Globus pallidus (tissue), 1 donor: ENCODE measurements around the gene TPO.
A peak's percentile ranks its signal among the peaks of the same experiment; 100 is the strongest.

Experiments
- DNase-seq: peaks from one replicate; pipeline ENCODE4 v3.0.0-alpha.2; 2015; ENCODE audit warnings: low spot score

TPO gene

DNA sequence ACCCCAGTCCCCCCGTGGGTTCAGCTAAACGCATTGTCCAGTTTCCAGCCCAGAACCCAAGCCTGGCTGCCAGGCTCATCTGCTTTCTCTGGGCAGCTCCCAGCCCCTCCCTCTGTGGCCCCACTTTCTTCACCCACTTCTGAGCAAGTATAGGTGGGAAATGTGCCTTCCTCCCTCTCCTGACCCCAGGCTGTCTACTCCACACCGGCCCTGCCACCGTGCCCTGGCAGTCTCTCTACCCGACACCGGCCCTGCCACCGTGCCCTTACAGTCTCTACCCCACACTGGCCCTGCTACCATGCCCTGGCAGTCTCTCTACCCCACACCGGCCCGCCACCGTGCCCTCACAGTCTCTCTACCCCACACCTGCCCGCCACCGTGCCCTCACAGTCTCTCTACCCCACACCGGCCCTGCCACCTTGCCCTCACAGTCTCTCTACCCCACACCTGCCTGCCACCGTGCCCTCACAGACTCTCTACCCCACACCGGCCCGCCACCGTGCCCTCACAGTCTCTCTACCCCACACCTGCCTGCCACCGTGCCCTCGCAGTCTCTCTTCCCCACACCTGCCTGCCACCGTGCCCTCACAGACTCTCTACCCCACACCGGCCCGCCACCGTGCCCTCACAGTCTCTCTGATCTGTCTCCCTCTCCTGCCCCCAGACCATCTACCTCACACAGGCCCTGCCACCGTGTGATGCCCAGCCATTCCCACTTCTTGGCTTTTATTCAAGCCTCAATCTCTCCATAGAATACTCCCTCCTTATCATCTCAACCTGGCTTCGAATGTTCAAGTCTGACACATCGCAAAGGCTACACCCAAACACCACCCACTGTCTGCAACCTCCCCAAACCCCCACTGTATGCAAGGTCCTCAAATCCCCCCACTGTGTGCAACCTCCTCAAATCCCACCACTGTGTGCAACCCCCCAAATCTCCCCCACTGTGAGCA is 108.9 kb downstream of the TPO start:
- no peak for DNase-seq

DNA sequence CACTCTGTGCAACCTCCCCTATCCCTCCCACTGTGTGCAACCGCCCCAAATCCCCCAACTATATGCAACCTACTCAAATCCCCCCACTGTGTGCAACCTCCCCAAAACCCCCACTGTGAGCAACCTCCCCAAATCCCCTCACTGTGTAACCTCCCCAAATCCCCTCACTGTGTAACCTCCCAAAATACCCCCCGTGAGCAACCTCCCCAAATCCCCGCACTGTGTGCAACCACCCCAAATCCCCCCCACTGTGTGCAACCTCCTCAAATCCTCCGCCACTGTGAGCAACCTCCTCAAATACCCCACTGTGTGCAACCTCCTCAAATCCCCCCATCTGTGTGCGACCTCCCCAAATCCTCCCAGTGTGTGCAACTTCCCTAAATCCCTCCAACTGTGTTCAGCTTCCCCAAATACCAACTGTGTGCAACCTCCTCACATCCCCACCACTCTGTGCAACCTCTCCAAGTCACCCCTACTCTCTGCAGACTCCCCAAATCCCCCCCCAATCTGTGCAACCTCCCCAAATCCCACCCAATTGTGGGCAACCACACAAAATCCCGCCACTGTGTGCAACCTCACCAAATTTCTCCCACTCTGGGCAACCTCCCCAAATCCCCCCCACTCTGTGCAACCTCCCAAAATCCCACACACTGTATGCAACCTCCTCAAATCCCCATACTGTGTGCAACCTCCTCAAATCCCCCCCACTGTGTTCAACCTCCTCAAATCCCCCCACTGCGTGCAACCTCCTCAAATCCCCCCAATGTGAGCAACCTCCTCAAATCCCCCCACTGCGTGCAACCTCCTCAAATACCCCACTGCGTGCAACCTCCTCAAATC is 114.1 kb downstream of the TPO start:
- no peak for DNase-seq

DNA sequence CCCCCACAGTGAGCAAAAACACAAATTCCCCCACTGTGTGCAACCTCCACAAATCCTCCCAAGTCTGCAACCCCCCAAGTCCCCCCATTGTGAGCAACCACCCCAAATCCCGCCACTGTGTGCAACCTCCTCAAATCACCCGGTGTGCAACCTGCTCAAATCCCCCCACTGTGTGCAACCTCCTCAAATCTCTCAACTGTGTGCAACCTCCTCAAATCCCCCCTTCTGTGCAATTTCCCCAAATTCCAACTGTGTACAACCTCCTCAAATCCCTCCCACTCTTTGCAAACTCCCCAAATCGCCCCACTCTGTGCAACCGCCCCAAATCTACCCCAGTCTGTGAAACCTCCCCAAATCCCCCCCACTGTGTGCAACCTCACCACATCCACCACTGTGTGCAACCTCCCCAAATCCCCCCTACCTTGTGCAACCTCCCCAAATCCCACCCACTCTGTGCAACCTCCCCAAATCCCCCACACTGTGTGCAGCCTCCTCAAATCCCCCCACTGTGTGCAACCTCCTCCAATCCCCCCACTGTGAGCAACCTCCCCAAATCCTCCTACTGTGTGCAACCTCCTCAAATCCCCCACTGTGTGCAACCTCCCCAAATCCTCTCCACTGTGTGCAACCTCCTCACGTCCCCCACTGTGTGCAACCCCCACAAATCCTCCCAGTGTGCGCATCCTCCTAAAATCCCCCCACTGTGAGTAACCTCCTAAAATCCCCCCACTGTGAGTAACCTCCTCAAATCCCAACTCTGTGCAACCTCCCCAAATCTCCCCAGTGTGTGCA is 115.2 kb downstream of the TPO start:
- no peak for DNase-seq

DNA sequence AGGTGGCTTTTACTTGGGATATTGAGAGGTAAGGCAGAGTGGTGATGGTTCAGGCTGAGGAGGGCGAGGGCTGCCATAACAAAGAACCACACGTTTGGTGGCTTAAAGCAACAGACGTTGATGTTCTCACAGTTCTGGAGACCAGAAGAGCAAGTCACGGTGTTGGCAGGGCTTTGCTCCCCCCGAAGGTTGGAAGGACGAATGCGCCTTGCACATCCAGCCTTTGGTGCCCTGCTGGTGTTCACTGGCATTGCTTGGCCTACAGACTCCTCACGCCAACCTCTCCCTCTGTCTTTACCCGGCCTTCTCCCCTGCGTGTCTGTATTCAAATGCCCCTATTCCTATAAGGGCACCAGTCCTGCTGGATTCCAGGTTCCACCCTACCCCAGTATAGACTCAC is 125.4 kb downstream of the TPO start:
- DNase-seq: no peak

DNA sequence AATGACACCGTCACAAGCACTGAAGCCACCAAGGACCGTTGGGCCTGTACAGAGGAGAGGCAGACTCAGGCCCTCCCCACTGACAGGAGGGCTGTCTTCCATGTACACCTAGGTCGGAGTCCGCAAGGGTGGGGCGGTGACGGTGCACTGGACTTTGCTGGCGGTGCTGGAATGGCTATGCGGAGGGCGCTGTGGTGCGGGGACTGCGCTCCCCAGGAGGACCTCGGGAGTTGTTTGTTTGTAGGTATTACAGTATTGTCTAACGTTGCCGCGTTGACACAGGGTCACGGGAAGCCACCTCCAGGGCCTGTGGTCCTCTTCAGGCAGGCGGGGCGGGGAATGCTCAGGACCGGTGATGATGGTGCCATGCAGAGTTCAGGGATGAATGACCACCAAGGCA is 126.2 kb downstream of the TPO start:
- DNase-seq: no peak

DNA sequence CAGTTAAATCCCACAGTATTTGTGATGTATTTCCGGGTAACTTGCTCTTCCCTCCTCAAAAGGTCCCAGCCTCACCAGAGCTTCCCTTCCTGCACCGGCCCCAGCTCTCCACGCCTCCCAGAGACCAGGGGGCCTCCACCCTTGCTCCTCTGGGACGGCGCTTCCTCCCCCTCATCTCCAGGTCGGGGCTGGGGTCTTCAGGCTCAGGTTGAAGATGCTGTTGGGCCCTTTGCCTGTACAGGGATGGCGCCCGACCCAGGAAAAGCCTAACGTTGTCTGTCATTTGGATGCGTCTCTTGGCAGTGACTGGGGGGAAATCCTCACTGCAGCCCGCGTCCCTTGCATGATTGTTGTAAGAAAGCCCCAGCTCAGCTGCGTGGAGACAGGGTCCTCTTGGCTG is 126.7 kb downstream of the TPO start:
- no peak for DNase-seq

DNA sequence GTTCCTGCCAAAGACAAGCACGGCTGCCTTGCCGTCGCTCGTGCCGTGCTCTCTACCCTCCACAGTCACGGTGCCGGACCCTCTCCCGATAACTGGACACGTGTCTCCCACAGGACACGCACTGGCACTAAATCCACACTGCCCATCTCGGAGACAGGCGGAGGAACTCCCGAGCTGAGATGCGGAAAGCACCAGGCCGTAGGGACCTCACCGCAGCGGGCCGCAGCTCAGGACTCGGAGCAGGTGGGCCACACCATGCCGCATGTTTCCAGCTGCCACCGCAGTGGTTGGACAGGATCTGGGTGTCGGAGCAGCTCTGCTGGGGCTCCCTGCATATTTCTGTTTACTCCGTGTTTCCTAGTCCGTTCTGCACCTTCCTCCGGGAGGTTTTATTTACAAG is 127.2 kb downstream of the TPO start:
- DNase-seq: no peak

DNA sequence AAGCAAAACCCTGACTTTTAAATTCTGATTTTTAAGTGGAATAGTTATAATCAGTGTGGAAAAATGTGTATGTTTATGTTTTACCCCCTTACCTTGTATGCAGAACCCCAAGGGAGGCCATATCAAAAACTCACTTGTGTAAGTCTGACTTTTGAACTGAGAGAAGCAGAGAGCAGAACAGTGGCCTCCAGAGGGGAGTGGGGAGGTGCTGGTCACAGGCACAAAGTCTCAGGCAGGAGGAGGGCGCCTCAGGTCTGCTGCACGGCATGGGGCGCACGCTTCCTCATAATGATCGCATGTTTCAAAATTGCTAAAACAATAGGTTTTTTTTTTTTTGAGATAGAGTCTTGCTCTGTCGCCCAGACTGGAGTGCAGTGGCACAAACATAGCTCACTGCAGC is 127.8 kb downstream of the TPO start:
- no peak for DNase-seq

DNA sequence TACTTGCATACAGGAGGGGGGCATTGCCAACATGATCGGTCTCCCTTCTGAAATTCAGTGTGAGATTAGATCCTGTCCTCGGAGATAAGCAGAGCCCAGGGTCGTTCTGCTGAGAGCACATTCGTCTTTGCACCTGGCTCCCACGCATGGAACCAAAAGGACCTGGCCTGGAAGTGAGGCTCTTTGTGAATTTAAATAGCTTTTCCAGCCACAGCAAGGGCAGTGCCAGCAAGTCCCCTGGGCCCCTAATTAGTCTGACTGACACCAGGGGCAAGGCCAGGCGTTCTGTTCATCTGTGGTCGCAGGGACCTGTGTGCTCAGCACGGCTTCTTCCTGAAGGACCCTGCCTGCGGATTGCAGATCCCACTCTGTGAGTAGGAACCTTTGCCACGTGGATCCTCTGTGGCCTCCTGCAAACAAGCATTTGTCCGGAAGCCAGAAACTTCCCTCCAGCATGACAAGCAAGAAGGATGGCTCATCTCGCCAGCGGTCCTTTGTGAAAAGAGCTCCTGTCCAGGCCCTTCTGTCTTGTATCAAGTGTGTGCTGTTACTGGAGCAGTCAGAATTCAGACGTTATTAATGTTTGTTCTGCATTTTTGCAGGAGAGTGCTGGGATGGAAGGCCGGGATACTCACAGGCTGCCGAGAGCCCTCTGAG is 128.7 kb downstream of the TPO start:
- no peak for DNase-seq

DNA sequence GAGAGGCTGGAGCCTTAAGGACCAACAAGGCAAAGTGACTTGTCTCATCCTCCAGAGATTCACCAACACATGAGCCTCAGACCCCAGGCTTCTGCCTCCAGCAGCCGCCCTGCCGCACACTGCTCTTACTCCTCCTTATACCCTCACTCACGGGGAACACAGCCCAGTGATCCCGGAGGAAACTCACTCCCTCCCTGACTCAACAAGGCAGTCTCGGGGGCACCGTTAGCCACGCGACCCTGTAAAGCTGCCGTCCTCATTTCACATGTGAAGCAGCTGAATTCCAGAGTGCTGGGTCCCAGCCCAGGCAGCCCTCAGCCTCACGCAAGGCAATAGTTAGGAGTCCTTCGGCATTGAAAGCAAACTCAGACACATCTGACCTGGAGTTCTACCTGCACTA is 129.7 kb downstream of the TPO start:
- no peak for DNase-seq

DNA sequence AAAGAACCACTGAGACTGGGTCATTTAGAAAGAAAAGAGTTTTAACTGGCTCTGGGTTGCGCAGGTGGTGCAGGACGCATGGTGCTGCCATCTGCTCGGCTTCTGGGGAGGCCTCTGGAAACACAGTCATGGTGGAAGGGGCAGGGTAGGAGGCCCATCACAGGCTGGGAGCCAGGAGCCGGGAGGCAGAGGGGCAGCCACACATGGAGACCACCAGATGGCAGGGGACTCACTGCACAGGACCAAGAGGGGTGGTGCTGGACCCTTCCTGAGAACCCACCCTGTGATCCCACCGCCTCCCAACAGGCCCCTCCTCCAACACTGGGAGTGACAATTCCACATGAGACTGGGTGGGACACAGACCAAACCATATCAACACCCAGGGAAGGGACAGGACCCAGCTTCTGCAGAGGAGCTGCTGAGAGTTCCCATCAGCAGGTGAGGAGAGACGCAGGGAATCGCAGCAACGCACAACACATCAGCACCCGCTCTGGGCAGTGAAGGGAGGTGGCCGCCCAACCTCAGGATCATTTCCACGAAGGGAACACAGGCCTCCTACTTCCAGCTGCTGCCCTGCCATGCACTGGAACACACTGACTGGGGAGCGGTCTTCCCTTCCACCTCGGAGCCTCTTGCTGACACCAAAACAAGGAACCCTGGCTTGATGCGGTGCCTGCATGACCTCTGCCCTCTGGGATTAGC is 130.7 kb downstream of the TPO start:
- no peak for DNase-seq

DNA sequence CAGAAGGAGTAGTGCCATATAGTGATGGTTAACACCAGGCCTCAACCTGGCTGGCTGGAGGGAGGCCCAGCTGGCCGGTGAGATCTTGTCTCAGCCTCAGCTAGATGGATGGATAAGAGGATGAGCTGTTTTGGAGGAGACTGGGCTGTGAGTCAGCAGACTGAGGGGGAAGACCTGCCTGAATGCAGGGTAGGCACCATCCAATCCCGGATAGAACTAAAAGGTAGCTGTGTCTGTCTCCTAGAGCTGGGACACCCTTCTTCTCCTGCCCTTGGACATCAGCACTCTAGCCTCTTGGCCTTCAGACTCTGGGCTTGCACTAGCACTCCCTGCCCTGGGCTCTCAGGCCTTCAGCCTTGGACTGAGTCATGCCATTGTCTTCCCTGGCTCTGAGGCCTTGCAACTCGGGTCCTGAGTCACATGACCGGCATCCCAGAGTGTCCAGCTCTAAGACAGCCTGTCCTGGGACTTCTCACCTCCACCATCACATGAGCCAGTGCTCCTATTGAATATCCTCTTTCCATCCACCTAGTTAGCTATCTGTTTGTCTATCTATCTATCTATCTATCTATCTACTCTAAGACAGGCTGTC is 131.3 kb downstream of the TPO start:
- DNase-seq: no peak

DNA sequence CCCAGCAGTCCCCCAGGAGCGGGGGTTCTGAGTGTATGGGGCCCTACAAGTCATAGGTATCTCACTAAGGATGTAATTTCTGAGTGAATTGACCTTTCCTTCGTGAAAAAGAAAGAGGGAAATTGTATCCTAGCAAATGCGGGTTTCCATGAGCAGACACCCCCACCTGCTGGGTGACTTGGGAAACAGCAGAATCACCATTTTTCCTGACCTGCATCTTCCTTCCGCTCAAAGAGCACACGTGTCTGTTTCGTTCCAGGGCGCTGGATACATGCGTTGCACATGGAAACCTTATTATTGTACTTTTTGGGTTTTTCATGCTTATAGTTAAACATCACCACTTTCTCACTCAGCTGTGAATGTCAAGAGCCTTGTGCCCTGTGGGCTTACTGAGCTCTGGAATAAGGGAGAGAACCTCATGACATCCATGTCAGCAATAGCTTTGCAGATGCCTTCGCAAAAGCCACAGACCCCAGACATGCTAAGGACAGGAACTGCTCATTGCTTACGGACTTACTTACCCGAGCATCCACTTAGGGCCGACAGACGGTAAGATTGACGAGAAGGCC is 132.8 kb downstream of the TPO start:
- DNase-seq: peak; percentile 36

DNA sequence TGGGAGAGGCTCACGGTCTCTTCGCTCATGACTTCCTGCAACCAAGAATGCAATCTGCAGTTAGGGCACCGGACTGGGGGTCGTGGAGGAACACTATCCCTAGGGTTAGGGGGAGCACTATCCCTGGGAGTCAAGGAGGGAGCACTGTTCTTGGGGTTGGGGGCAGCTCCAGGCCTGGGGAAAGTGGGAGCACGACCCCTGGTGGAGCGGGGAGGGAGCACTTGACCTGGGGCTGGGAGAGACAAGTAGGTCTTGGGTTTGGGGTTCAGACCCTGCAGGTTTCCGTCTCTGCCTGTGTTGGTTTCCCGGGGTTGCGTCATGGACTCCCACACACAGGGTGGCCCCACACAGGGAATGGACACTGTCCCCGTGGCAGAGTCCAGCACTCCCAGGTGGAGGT is 133.6 kb downstream of the TPO start:
- no peak for DNase-seq

DNA sequence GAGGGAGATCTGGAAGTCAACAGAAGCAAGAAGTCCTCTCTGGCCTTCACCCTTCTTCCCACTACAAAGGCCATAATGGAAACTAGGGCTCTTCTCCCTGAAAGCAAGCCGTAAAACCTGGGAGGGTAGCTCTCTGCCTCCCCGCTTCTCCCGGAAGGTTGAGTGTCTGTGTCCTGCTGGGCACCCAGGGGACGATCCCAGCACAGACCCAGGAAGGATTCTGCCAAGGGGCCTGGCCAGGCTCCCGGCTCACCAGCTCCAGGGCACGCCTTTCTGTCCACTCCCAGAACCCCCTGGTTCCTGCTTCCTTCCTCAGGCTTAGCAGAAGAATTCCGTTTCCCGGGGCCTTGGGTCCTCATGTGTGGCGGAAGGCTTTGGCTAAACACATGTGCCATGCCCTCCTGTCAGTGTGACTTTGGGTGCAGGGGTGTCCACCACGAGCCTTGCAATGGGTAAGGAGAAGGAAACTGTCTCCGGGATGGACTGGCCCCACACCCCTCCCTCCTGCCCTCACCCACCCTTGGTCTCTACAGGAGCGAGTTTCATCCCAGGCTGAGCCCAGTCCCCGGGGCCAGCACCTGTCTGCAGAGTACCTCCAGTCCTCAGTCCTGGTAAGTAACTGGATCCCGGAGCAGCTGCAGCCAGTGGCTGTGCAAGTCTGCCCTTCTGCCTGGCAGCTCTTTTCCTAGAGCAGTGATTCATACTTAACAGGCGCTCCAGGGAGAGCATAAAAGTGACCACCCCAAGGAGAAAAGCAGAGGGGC is 135.8 kb downstream of the TPO start:
- no peak for DNase-seq

DNA sequence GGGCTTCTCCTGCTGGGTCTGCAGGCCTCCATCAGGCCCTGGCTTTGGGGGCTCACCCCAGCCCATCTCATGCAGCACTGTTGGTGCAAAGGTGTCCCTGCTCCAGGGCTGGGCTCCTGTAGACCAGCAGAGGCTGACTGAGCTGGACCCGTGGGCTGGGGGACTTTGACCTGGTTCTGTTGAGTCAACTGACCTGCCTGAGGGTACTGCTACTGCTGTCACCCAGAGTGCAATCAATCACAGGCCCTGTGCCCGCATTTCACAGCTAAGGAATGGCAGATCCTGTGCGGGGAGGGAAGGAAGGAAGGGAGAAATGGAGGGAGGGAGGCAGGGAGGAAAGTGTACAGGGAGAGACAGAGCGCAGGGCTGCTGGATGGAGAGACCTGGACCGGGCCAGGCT is 136.8 kb downstream of the TPO start:
- no peak for DNase-seq

DNA sequence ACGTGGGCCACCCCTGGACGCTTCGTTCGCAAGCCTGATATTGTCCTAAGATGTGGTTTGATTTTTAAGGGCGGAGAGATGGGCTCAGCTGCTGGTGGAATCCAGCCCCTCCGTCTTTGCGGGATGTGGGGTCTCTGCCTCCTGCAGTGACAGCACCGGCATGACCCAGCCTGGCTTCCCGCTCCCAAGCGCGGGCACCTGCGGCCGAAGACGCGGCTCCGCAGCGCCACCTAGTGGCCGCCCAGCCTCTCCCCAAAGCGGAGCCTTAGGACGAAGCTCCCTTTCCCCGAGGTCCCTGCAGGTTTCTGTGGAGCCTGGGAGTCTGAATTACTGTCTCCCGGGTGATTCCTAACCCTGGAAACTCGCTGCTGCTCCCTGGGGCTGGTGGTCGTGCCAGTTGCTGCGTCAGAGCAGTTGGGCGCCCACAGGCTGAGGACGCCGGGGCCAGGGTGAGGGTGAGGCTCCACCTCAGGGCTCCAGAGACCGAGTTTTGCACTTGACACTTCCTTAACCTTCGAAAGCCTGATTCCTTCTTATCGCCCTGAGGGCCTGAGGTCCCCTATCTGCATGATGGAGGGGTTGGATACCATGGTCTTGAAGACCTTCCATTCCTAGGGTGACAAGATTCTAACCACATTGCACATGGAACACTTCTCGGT is 137.5 kb downstream of the TPO start:
- peak; percentile 8 for DNase-seq

DNA sequence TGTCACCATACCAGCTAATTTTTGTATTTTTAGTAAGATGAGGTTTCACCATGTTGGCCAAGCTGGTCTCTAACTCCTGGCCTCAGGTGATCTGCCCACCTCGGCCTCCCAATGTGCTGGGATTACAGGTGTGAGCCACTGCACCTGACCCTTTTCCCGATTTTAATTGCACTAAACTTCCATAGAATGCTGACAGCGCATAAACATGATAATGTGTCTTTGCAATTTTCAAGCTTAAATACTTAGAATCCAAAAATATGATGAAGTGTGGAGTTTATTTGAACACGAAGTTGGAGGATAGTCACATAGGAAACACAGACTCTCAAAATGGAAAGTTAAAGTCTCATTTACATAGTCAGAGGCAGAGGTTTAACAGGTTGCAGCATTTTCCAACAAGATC is 138.6 kb downstream of the TPO start:
- DNase-seq: no peak

DNA sequence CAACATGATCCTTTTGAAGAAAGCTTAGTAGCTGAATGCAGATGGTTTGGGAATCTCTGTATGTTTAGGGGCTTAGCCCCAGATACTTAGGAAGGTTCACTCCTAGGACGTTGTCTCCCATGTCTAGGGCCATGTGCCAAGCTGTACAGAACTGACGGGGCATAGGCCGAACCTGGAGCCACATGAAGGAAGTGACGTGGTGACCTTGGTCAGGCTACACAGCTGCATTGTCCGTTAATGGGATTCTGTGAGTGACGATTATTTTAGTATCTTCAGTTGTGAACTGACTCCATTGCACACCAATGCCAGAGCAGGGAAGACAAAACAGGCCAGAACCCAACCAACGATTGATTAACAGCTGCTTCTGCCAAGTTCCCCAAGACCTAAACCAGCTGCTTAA is 139.3 kb downstream of the TPO start:
- no peak for DNase-seq
